Measurements from ENCODE around the gene CACNA2D3.
"Not testable (repeated sequence)": the region's sequence is repeated elsewhere in the genome, so short reads cannot be mapped to it uniquely, and the experiment has no call there.

The CACNA2D3 gene

DNA sequence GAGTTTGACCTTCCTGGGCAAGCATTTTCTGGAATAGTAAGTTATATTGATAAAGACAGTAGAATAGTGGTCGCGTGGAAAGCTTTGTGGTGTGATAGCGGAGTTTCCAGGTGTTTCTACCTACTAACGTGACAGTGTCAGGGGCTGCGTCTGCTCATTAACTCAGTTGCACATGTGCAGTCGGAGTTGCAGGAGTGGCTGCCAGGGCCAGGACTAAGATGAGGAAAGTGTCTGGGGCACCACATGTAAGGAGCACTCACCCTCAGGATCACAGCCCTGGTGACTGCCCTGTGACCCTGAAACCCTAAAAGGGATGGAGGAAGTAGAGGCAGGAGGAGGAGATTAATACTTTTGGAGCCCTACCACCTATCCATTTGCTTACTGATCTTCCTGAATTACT is 510.5 kb downstream of the CACNA2D3 start:
- no peak for TF ChIP-seq ZFX (IDR thresholded peaks at IDR 0.05; ENCODE audit: borderline replicate concordance)
- TF ChIP-seq, protein P1, sequence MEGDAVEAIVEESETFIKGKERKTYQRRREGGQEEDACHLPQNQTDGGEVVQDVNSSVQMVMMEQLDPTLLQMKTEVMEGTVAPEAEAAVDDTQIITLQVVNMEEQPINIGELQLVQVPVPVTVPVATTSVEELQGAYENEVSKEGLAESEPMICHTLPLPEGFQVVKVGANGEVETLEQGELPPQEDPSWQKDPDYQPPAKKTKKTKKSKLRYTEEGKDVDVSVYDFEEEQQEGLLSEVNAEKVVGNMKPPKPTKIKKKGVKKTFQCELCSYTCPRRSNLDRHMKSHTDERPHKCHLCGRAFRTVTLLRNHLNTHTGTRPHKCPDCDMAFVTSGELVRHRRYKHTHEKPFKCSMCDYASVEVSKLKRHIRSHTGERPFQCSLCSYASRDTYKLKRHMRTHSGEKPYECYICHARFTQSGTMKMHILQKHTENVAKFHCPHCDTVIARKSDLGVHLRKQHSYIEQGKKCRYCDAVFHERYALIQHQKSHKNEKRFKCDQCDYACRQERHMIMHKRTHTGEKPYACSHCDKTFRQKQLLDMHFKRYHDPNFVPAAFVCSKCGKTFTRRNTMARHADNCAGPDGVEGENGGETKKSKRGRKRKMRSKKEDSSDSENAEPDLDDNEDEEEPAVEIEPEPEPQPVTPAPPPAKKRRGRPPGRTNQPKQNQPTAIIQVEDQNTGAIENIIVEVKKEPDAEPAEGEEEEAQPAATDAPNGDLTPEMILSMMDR (IDR thresholded peaks at IDR 0.05) = no peak
- H3K27ac ChIP-seq = no peak overlapping the region

DNA sequence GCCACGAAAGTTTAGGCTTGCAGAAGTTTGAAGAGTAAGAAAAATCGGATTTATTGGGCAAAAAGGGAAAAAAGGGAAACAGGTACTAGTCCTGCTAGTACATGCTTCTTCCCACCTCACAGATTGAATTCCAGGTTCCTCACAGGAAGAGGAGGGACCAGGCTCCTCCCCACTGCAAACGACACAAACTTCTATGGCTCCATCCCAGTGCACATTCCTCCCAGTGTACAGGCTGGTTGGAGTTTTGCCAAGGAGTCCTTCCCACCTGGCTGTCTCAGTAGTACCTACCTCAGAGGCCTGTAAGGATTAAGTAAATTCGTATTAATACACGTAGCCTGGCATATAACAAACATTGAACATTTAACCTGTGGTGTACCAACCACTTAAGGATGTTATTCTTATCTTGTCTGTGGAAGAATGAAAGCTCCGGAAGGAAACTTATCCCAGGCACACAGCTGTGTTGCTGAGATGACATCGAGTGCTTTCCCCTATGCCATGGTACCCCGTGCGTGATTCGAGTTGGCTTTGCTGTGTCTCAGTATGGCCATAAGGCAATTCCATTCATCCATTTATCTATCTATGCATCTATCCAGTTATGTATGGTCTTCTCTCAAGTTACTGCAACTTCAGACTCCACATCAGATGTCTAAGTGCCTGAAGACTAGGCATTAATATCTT is 511.2 kb downstream of the CACNA2D3 start:
- H3K27ac ChIP-seq = no peak overlapping the region

DNA sequence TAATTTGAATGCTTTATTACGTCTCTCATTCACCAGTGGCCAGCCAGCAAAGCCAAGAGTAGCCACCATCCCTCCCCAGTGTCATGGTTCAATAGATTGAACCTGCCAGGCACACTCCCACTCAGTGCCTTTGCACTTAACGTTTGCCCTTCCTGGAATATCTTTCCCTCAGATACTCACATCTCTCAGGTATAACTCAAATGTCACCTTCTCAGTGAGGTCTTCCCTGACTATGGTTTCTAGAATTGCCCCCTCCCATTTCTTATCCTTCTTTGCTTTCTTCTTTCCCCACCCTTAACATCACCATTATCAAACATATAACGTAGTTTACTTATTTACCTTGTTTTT is 511.7 kb downstream of the CACNA2D3 start:
- TF ChIP-seq, protein P1 (IDR thresholded peaks at IDR 0.05) = no peak
- TF ChIP-seq ZFX (IDR thresholded peaks at IDR 0.05; ENCODE audit: borderline replicate concordance) = no peak
- no peak overlapping the region for H3K27ac ChIP-seq

More for the DNA sequence above, 511.2 kb downstream of the CACNA2D3 start:
- TF ChIP-seq ZFX (IDR thresholded peaks at IDR 0.05; ENCODE audit: borderline replicate concordance) = no peak
- TF ChIP-seq, protein P1 (IDR thresholded peaks at IDR 0.05) = no peak

DNA sequence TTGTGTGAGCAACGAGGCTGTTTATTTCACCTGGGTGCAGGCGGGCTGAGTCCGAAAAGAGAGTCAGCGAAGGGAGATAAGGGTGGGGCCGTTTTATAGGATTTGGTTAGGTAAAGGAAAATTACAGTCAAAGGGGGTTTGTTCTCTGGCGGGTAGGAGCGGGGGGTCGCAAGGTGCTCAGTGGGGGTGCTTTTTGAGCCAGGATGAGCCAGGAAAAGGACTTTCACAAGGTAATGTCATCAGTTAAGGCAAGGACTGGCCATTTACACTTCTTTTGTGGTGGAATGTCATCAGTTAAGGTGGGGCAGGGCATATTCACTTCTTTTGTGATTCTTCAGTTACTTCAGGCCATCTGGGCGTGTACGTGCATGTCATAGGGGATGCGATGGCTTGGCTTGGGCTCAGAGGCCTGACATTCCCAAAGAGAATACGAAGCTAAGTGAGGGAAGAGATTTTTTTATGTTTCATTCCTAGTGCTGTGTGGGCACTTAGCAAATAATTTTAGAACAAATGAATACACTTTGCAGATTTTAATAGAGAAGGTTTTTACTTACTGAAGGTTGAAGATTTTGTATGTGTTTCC is 517.5 kb downstream of the CACNA2D3 start:
- not testable (repeated sequence) for H3K27ac ChIP-seq

DNA sequence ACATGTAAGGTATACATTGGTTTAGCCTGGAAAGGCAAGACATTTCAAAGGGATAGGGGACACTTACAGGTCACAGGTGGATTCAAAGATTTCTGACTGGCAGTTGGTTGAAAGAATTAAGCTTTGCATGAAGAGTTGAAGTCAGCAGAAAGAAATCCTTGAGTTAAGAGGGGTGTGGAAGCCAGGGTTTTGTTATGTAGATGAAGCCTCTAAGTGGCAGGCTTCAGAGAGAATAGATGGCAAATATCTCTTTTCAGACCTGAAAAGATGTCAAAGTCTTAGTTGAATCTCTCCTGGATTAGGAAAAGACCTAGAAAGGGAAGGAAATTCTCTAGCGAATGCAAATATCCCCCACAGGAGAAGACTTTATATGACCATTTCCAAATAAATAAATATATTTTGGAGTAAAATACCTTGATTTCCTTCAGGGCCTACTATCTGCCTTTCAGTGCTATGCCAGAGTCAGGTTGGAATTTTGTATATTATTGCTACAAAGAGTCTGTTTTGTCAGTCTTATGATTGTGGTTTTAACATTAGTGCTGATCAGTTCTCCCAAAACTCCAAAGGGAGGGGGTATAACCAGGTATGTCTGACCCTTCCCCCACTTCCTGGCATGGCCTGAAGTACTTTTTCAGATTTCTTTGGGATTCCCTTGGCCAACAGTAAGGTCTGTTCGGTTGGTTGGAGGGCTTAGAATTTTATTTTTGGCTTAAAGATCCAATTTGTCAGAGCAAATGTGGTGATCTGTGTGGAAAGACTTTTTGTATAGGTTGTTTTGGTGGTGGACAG is 519.1 kb downstream of the CACNA2D3 start:
- H3K27ac ChIP-seq = no peak overlapping the region

DNA sequence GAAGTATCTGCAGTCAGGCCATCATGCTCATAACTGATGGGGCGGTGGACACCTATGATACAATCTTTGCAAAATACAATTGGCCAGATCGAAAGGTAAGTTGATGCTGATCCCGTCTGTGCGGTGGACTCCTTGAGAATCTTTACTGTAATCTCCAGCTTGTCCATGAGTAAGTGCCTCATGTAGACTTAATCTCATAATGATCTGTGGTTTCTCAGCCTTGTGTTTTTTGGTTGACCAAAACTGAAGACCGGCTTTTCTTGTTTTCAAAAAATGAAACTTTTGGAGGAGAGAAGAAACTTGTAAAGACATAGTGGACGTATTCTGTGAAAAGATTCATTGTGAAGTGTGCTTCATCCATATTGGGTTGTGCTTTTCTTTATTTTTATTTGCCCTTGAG is 519.8 kb downstream of the CACNA2D3 start:
- no peak overlapping the region for H3K27ac ChIP-seq
- no peak for TF ChIP-seq ZFX (IDR thresholded peaks at IDR 0.05; ENCODE audit: borderline replicate concordance)
- TF ChIP-seq, protein P1 (IDR thresholded peaks at IDR 0.05) = no peak

More for the DNA sequence above, 519.1 kb downstream of the CACNA2D3 start:
- TF ChIP-seq ZFX (IDR thresholded peaks at IDR 0.05; ENCODE audit: borderline replicate concordance) = no peak
- TF ChIP-seq, protein P1 (IDR thresholded peaks at IDR 0.05) = no peak

DNA sequence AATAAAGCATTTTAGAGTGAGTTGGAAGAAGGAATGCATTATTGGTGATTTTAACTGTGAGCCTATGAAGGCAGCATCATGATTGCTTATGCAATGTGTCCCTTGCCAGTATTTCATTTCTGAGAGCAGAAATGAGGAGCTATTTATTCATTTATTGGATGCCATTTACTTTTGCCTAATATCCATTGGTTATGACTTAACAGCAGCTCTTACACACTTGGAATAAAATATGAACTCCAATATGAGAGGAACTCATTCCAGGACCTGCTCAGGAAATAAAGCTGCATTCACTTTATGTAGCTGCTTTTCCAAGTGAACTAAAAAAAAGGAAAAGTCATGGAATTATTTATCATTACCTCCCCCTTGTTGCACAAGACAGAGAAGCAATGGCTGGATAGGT is 525.4 kb downstream of the CACNA2D3 start:
- no peak for TF ChIP-seq ZFX (IDR thresholded peaks at IDR 0.05; ENCODE audit: borderline replicate concordance)
- TF ChIP-seq, protein P1 (IDR thresholded peaks at IDR 0.05) = no peak
- H3K27ac ChIP-seq = no peak overlapping the region
